T1000 (cell line): ENCODE data around the gene EEF1AKMT3.
"Not testable (repeated sequence)": the region's sequence is repeated elsewhere in the genome, so short reads cannot be mapped to it uniquely, and the experiment has no call there.

Experiments used
- DNase-seq: peaks from one replicate; lab custom pipeline; 2025; ENCODE audit warnings: mixed read lengths; lab: John Stamatoyannopoulos, UW

The EEF1AKMT3 gene

DNA sequence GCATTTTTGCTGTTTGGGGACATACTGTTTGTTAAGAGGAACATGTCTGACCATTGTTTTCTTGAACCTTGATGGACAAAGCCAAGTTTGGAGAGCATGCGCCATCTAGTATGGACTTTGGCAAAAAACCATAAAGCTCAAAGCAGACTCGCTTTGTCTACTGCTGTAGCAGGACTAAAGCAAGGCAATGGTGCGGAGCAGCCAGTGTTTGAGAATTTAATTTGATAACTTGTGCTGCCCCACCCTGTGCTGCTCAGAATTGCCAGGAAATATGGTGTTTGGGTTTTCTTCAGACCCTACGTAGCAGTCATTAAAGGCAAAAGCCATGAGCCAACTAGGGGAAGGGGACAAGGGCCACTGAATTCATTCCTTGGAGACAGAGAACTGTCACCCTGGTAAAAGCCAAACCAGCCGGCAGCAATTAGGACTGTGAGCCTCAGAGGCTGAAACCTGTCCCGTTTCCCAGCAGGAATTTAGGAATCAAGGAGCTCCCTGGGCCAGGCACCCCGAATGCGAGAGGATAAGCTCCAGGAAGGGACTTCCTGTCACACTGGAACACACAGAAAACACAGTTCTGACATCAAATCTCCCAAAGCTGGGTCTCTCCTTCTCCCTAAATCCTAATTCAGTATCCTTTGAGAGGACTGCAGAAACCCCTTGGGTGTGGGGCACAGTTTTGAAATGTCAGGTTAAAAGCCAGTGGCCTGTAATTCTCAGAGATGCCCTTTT lies 45.0 kb downstream of the EEF1AKMT3 start:
- DNase-seq = no peak

DNA sequence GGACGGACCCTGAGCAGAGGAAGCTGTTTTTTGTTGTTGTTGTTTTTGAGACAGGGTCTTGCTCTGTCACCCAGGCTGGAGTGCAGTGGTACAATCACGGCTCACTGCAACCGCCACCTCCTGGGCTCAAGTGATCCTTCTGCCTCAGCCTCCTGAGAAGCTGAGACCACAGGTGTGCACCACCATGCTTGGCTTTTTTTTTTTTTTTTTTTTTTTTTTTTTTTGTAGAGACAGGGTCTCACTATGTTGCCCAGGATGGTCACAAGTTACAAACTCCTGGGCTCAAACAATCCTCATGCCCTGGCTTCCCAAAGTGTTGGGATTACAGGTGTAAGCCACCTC lies 45.5 kb downstream of the EEF1AKMT3 start:
- not testable (repeated sequence) for DNase-seq

DNA sequence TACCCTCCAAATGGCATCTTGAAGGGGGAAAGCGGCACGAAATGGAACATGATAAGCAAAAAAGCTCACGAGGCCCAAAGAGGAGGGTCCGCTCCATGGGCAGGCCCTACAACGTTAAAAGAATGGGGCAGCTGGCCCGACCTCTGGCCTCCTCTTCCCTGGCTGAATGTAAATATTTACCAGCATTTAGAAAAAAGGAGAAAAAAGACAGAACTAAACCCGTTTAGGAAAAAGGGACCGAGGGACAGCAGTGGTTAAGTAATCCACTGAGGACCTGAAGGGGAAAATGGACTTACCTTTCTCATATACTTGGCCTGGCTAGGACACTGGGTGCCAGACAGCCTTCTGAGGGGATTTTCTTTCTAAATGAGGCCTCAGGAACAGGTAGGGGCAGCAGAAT lies 47.7 kb downstream of the EEF1AKMT3 start:
- DNase-seq = not testable (repeated sequence)

DNA sequence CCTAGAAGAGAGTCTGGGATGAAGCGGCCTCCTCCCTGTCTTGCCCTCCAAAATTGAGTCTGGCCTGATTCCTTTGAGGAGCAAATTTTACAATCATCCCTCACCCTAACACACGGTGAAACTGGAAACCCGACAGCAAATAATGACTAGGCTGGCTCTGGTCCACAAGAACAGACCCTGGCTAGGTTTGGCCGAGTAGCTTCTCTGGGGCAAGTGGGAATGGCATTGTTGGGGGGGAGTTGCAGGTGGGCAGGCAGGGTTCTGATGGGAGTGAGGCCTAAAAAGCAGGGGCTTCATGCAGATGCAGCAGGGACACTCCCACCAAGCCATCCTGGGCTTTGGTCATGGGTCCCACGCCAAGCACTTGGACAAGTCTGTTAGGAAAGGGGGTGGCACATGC lies 48.6 kb downstream of the EEF1AKMT3 start:
- DNase-seq = not testable (repeated sequence)

DNA sequence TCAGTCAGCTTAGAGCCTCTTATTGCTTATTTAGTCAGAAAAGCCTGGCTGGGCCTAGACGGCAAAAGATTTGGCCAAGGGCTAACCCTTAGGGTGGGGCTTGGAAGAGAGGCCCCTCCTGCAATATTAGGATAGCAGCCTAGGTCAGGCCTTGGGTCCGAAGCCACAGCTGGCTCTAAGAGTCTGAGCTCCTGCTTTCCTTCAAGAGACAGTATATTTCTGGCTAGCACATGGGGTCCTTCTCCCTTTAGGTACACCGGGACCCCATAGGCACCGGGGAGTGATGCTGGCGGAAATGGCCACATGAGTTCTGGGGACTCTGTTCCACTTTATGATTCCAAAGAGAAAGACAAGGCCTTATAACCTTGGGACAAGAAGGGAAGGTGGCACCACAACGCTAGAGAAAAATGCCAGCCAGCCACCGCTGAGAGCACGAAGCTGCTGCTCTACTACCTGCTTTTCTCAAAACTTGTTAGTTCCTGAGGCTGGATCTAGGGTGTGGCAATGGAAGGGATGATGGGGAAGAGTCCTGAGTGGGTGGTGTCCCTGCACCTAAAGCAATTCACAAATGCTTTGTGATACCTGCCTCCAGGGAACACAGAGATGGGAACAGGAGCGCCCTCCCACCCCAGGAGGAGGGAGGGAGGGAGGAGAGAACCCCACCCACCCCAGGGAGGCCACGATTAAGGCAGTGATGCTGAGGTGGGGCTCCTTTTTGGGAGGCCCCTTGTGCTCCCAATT lies 49.2 kb downstream of the EEF1AKMT3 start:
- no peak for DNase-seq

DNA sequence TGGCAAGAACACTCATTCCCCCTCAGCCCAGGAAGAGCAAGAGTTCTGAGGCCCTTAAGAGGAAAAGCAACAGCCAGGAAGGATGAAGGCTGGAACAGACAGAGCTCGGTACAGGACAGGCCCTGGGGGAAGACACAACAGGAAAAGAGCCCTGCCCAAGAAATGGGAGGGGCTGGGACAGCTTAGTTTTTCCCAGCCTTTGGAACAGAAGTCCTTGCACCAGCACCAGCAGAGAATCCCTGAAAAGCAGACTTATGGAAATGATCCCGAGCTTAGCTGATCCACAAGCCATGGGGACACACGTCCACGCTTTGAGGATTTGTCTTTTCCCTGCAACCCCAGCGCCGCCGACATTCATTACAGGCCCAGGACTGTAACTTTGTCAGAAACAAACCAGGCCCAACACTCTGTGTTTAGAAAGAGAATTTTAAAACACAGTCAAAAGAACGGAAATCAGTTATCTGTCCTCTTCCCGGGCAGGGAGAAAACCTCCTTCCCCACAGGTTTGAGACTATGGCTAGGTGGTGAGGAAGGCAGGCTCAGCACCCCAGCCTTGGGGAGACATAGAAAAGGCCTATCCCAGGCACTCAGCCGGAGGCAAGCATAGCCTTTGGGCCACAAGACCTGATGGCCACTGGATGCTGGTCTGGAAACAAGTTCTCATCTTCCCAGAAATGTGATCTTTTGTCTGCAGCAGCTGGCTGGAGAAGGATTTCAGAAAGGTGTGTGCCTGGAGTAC lies 50.1 kb downstream of the EEF1AKMT3 start:
- no peak for DNase-seq

DNA sequence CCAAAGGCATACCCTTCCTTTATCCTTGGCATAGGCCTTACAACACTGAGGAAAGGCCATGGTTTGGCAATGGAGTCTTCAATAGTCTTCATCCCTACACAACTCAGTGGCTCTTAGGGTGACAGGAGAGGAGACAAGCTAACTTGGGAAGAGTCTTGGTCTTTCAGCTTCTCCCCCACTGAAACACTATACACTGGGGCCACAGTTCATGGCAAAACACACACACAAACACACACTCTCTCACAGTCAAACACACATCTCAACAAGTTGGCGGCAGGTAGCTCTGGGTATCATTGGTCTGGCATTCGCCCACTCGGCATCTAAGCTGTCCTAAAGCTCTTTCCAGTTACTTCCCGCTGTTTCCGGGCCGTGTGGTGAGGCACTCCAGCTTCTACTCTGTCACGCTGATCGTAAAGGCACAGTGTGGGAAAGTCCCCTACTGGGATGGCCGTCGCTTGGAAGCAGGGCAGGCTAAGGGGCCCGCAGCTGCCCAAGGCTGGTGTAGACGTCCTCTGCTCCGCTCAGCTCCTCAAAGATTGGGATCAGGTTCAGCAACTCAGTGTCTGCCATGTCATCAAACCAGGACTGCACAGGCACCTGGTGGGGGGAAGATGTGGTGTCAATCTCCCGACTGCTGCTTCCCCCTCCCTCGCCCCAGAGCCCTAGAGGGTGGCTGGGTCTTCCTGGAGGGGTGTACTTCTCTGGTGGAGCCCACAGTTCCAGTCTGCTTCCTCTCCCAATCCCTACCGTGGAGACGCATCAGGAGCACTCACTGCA lies 50.9 kb downstream of the EEF1AKMT3 start:
- no peak for DNase-seq

DNA sequence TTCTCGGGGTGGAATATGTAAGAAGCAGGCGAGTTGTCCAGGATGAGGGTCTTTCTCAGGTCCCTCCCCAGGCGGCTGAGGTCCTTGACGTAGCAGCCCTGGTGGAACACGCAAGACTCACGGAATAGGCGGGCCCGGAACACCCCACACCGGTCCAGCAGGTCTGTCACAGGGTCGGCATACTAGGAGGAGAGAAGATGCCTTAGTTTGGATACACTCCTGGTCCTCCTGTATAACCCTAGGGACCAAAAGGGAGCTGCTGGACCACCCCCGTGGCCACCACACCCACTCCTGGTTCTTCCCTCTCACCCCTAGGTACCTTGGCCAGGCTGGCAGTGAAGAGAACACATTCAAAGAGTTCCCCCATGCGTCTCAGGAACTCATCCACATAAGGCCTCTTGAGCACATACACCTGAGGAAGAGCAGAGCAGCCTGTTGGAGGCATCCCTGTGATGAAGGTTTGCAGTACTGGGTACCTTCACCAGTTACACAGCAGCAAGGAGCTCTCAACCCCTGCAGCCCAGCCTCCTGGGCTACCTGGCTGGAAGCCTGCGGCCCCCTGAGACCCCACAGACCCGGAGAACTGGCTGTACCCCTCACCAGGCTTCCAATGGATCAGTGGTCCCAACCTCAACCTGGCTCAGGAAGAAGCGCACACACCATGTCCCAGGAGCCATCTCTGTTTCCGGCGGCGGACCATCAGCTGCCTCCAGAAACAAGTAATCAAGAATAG lies 51.7 kb downstream of the EEF1AKMT3 start:
- DNase-seq = no peak

DNA sequence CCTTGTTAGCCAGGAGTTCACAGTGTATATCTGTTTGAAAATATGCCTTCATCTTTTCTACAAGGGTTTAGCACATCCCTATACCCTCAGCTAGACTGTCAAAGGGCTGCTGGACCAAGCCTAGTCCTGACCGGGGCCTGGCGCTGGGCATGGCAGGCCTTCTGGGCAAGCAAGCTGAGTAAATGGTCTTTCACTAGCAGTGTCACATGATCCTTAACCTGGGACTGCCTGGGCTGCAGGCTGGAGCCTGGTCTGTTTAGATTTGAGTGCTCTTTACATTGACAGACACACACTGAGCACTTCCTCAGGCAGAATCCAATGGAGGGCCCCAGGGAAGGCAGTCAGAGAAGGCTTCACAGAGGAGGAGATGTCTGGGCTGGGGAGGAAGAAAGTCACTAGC lies 53.0 kb downstream of the EEF1AKMT3 start:
- DNase-seq = no peak

DNA sequence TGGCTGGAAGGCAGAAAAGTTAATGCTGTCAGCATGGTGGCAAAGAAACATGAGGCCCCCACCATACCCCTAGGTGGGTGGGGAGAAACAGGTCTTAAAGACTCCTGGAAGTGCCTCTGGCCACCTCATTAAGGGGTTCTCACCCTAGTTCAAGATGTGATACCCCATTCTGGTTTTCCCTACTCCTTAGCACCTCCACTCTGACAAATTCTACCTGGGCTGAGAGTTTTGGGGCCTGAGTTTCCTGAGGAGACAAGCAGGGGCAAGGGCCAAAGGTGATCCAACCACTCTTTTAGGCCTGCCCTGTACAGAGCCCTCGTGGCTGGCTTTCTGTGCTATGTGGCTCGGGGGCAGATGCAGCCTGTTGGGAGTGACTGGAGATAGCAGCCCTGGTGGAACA lies 54.0 kb downstream of the EEF1AKMT3 start:
- DNase-seq = no peak

DNA sequence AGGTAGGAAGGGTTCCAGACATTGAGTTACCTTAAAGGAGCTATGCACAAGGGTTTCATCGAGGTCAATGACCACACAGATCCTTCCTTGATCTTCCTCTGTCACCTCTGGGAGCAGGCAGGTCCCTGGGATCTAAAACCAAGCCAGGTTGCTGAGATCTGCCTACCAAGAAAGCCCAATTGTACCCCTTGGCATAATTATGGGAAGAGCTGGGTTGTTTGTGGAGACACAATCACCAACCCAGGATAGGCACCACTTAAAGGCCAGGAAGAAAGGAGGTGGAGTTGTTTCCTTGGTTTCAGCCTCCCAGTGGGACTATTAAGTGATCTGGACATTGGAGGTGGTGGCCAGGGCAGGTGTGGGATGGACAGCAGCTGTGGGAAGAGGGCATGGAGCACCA lies 54.6 kb downstream of the EEF1AKMT3 start:
- DNase-seq = no peak

DNA sequence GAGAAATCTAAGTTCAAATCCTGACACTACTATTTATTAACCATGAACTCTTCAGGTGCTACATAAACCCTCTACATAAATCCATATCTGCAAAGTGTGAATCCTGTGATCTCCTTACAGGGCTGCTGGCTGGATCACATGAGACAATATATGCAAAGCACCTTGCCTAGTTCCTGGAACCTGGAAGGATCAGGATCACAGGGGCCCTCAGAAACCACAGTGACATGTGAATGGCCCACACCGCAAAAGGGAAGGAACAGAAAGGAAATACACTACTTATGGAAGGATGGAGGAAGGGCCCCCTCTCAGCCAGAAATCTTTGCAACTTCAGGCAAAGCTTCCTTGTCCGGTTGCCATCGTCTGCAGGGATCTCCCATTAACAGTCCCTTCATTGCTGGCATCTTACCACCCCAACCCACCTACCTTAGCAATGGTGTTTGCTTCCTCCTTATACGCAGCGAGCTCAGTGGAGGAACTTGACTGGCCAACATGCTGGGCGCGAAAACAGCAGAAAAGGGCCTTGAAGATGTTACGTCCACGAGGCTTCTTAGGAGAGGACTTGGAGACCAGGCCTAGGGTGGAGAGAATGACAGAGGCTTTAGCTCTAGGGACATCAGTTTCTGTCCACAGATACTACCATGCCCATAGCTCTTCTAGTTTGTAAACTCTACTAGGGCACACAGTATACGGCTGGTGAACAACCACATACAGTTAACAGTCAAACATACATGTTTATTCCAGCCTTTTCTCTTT lies 56.8 kb downstream of the EEF1AKMT3 start:
- no peak for DNase-seq

DNA sequence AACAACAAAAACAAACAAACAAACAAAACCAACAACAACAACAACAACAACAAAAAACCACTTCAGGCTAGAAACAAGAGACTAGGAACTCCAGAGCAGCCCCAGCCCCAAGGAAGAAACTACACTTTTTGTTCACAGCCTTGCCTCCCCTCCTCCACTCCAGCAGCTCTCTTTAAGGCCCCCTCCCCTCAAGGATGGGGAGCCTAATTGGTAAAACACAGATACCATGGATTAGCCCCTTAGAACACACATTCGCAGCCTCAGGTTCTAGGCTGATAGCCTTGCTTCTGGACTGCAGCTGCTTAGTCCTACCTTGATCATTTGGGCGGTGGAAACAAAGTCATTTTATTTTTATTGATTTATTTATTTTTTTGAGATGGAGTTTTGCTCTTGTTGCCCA lies 58.0 kb downstream of the EEF1AKMT3 start:
- no peak for DNase-seq
